K562 (cell line): ENCODE measurements around the gene FTL. TPM values are rescaled to one million over a fixed set of nuclear protein-coding genes. Genes with fewer than 3 reads are reported as not detected.

ENCODE experiments used
- ARID3B ChIP-seq: fragments of 250-450 bp; sonication (Bioruptor Pico); IDR thresholded peaks from 2 replicates; pipeline ENCODE4 v1.4.0; 2020; ENCODE audit warnings: borderline replicate concordance
- BACH1 ChIP-seq: fragments of 200-800 bp; sonication (Bioruptor generic); IDR thresholded peaks from 2 replicates; pipeline ENCODE4 v1.6.1; 2016; ENCODE audit warnings: missing genetic modification characterization, missing compliant biosample characterization
- BHLHE40 ChIP-seq: IDR thresholded peaks from 2 replicates; pipeline ENCODE4 v1.6.1; 2011; ENCODE audit warnings: low read length, improper control_type of control experiment
- CBX3 ChIP-seq, 2 experiments: IDR thresholded peaks; 1 replicate in 1 of 2; 2 replicates in 1 of 2; pipeline ENCODE4 v1.6.1; 2012; ENCODE audit warnings: inconsistent platforms in 2 of 2, low read length in 2 of 2, borderline replicate concordance in 1 of 2, control low read depth in 1 of 2
- ETV6 ChIP-seq, 3 experiments: fragments of 150-350 bp in 1 of 3; sonication (generic) in 1 of 3; formaldehyde crosslinking in 1 of 3; IDR thresholded peaks; 2 replicates each; pipeline versions ENCODE4 v1.6.1 to v1.8.0; 2014 to 2022; ENCODE audit warnings: borderline replicate concordance in 2 of 3, low read depth in 2 of 3, antibody characterized with exemption in 1 of 3, low read length in 1 of 3, mild to moderate bottlenecking in 1 of 3, missing genetic modification reagents in 1 of 3
- FOXA1 ChIP-seq: fragments of 450-650 bp; IDR thresholded peaks from 2 replicates; pipeline ENCODE4 v1.6.1; 2016; ENCODE audit warnings: mild to moderate bottlenecking, borderline replicate concordance
- HEY1 ChIP-seq: fragments of 250-450 bp; sonication (Bioruptor Pico); IDR thresholded peaks from 2 replicates; pipeline ENCODE4 v1.5.0; 2020; ENCODE audit warnings: mild to moderate bottlenecking, moderate library complexity, borderline replicate concordance
- KDM4B ChIP-seq, 2 experiments: fragments of 450-650 bp in 1 of 2; sonication (generic) in 1 of 2; IDR thresholded peaks; 2 replicates each; pipeline ENCODE4 v1.6.1; 2016 to 2017; ENCODE audit warnings: borderline replicate concordance in 2 of 2, antibody characterized with exemption in 1 of 2, low read depth in 1 of 2, mild to moderate bottlenecking in 1 of 2
- MIER1 ChIP-seq: fragments of 450-650 bp; IDR thresholded peaks from 2 replicates; pipeline ENCODE4 v1.6.1; 2016; ENCODE audit warnings: antibody characterized with exemption, mild to moderate bottlenecking, low read depth
- MYNN ChIP-seq, 2 experiments: sonication (generic); formaldehyde crosslinking in 1 of 2; IDR thresholded peaks; 2 replicates each; pipeline versions ENCODE4 v1.5.0 to v1.6.1; 2016 to 2020; ENCODE audit warnings: antibody characterized with exemption in 1 of 2, missing genetic modification reagents in 1 of 2
- NCOR1 ChIP-seq: fragments of 450-650 bp; IDR thresholded peaks from 2 replicates; pipeline ENCODE4 v1.6.1; 2016; ENCODE audit warnings: mild to moderate bottlenecking, moderate library complexity
- PHTF2 ChIP-seq: fragments of 250-450 bp; sonication (Bioruptor Pico); IDR thresholded peaks from 2 replicates; pipeline ENCODE4 v1.5.0; 2021; ENCODE audit warnings: mild to moderate bottlenecking
- RBM22 ChIP-seq: fragments of 200-400 bp; formaldehyde crosslinking; IDR thresholded peaks from 2 replicates; pipeline ENCODE4 v1.6.1; 2018; ENCODE audit warnings: low read length, low read depth; ENCODE audit not compliant: poor library complexity, severe bottlenecking
- SNIP1 ChIP-seq: fragments of 450-650 bp; IDR thresholded peaks from 2 replicates; pipeline ENCODE4 v1.7.1; 2017; ENCODE audit warnings: low read depth, mild to moderate bottlenecking
- STAT5A ChIP-seq: IDR thresholded peaks from 2 replicates; pipeline ENCODE4 v1.6.1; 2012; ENCODE audit warnings: low read length, inconsistent platforms, borderline replicate concordance
- TARDBP ChIP-seq: fragments of 450-650 bp; IDR thresholded peaks from 2 replicates; pipeline ENCODE4 v1.6.1; 2016
- TCF3 ChIP-seq: sonication (generic); formaldehyde crosslinking; IDR thresholded peaks from 2 replicates; pipeline ENCODE4 v1.4.0; 2020; ENCODE audit warnings: mild to moderate bottlenecking, missing genetic modification reagents
- TFAM ChIP-seq: fragments of 250-450 bp; sonication (Bioruptor Pico); conservative IDR thresholded peaks from 2 replicates; pipeline ENCODE4 v1.5.0; 2021; ENCODE audit warnings: mild to moderate bottlenecking, moderate library complexity
- ZBTB1 ChIP-seq: sonication (generic); formaldehyde crosslinking; IDR thresholded peaks from 2 replicates; pipeline ENCODE4 v1.8.1; 2023; ENCODE audit warnings: missing genetic modification reagents, low read depth, mild to moderate bottlenecking, borderline replicate concordance
- ZEB2 ChIP-seq: fragments of 450-650 bp; IDR thresholded peaks from 2 replicates; pipeline ENCODE4 v1.6.1; 2016
- ZNF23 ChIP-seq: fragments of 250-450 bp; sonication (Bioruptor Pico); IDR thresholded peaks from 2 replicates; pipeline ENCODE4 v1.4.0; 2020; ENCODE audit warnings: mild to moderate bottlenecking
- ZNF384 ChIP-seq: IDR thresholded peaks from 2 replicates; pipeline ENCODE4 v1.6.1; 2012; ENCODE audit warnings: low read depth, low read length, improper control_type of control experiment
- polyA plus RNA-seq, 8 experiments: library from polyadenylated mRNA; depleted of rRNA in 4 of 8; stranded (reverse) in 5 of 8; unstranded in 3 of 8; fragments of >200 nt; fragmentation: Nextera tagmentation in 2 of 8; fragmentation: Illumina TruSeq in 1 of 8; extraction: Ambion mirVana in 2 of 8; extraction: Trizol in 1 of 8; gene quantifications; 2 replicates each; pipeline versions ENCODE4 v1.2.1 to v1.2.3, GENCODE V29; 2011 to 2014; ENCODE audit warnings: inconsistent platforms in 1 of 8, missing spikeins in 1 of 8
- total RNA-seq, 7 experiments: library from RNA; depleted of rRNA in 6 of 7; stranded (reverse); fragments of >200 nt in 6 of 7; fragmentation: Illumina TruSeq in 2 of 7; extraction: Trizol in 2 of 7; gene quantifications; 2 replicates each; pipeline versions ENCODE4 v1.2.1 to v1.2.3, GENCODE V29; 2011 to 2021; ENCODE audit warnings: low replicate concordance in 1 of 7
- TF ChIP-seq, protein P1 (sequence below): fragments of 250-450 bp; sonication (Bioruptor Pico); IDR thresholded peaks from 2 replicates; pipeline ENCODE4 v1.8.0; 2022; ENCODE audit warnings: inconsistent platforms
- TF ChIP-seq, protein P2 (sequence below): fragments of 250-450 bp; sonication (Bioruptor Pico); IDR thresholded peaks from 2 replicates; pipeline ENCODE4 v1.5.0; 2021
- TF ChIP-seq, protein P3 (sequence below): fragments of 450-650 bp; formaldehyde crosslinking; IDR thresholded peaks from 2 replicates; pipeline ENCODE4 v1.4.0; 2020; ENCODE audit warnings: mild to moderate bottlenecking, moderate library complexity

Gene FTL
- total and polyA plus RNA-seq, 9 of the 15 experiments (the other 6 are each of a cell fraction or from before 2014, with no cell fraction given) = 1,231 to 27,415 (median 3,965) TPM

DNA sequence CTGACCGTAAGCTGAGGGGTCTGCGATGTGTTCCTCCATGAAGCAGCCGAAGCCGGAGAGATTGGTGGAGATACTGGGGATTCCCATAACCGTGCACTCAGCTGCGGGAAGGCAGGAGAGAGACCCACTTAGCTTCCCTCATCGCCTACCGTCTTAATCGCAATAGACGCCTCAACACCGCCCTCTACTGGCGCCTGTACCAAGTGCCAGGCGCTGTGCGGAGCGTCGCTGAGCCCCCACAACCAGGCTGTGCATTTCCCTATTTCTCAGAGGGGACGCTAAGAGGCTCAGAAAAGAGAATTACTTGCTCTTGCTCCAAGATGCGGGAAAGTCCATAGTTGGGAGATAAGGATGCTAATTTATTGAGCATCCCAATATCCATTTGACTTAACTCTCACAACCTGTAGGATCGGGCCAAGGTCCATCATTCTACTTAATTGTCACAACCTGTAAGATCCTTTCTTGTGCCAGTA lies 5.8 kb downstream of the FTL start (continued):
- TF ChIP-seq, protein P1, sequence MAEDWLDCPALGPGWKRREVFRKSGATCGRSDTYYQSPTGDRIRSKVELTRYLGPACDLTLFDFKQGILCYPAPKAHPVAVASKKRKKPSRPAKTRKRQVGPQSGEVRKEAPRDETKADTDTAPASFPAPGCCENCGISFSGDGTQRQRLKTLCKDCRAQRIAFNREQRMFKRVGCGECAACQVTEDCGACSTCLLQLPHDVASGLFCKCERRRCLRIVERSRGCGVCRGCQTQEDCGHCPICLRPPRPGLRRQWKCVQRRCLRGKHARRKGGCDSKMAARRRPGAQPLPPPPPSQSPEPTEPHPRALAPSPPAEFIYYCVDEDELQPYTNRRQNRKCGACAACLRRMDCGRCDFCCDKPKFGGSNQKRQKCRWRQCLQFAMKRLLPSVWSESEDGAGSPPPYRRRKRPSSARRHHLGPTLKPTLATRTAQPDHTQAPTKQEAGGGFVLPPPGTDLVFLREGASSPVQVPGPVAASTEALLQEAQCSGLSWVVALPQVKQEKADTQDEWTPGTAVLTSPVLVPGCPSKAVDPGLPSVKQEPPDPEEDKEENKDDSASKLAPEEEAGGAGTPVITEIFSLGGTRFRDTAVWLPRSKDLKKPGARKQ (CRISPR knock-in tag) = no peak
- TF ChIP-seq ZNF23 = no peak
- no peak for TF ChIP-seq PHTF2
- TF ChIP-seq, protein P2, sequence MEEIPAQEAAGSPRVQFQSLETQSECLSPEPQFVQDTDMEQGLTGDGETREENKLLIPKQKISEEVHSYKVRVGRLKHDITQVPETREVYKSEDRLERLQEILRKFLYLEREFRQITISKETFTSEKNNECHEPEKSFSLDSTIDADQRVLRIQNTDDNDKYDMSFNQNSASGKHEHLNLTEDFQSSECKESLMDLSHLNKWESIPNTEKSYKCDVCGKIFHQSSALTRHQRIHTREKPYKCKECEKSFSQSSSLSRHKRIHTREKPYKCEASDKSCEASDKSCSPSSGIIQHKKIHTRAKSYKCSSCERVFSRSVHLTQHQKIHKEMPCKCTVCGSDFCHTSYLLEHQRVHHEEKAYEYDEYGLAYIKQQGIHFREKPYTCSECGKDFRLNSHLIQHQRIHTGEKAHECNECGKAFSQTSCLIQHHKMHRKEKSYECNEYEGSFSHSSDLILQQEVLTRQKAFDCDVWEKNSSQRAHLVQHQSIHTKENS (CRISPR knock-in tag) = no peak
- TF ChIP-seq SNIP1 = no peak
- TF ChIP-seq STAT5A = no peak
- TF ChIP-seq ARID3B = no peak
- TF ChIP-seq, protein P3, sequence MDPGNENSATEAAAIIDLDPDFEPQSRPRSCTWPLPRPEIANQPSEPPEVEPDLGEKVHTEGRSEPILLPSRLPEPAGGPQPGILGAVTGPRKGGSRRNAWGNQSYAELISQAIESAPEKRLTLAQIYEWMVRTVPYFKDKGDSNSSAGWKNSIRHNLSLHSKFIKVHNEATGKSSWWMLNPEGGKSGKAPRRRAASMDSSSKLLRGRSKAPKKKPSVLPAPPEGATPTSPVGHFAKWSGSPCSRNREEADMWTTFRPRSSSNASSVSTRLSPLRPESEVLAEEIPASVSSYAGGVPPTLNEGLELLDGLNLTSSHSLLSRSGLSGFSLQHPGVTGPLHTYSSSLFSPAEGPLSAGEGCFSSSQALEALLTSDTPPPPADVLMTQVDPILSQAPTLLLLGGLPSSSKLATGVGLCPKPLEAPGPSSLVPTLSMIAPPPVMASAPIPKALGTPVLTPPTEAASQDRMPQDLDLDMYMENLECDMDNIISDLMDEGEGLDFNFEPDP = no peak
- TF ChIP-seq BACH1 (tag) = no peak
- no peak for TF ChIP-seq HEY1 (CRISPR knock-in tag)
- TF ChIP-seq ETV6 (IDR thresholded peaks at IDR 0.05; ENCODE audit: borderline replicate concordance in 1 of 2, low read depth in 2 of 2, low read length in 1 of 2) = no peak
- TF ChIP-seq ETV6 (CRISPR knock-in tag; IDR thresholded peaks at IDR 0.05; ENCODE audit: borderline replicate concordance) = no peak
- no peak for TF ChIP-seq ZBTB1
- no peak for TF ChIP-seq MIER1
- TF ChIP-seq TARDBP = no peak
- TF ChIP-seq MYNN (IDR thresholded peaks at IDR 0.05) = peak; percentile 35; the same call in 1 of the 2 replicates
- TF ChIP-seq MYNN (CRISPR knock-in tag; IDR thresholded peaks at IDR 0.05) = no peak
- TF ChIP-seq CBX3 (IDR thresholded peaks at IDR 0.05; ENCODE audit: borderline replicate concordance in 1 of 2, low read length in 2 of 2) = no peak; a peak in 1 of 3 replicates
- TF ChIP-seq RBM22 = no peak
- no peak for TF ChIP-seq ZEB2
- TF ChIP-seq TCF3 (CRISPR knock-in tag) = no peak
- TF ChIP-seq ZNF384 = peak; percentile 57; the same call in 1 of the 2 replicates
- TF ChIP-seq FOXA1 = no peak
- TF ChIP-seq KDM4B (IDR thresholded peaks at IDR 0.05; ENCODE audit: borderline replicate concordance in 2 of 2, low read depth in 1 of 2) = no peak
- TF ChIP-seq NCOR1 = no peak
- TF ChIP-seq TFAM (CRISPR knock-in tag) = no peak
- TF ChIP-seq BHLHE40 = peak; percentile 67
